Chondrocyte (in vitro differentiated cells): ENCODE data around the gene GP2. TPM values are rescaled to one million over a fixed set of nuclear protein-coding genes. Genes with fewer than 3 reads are reported as not detected.

Experiments used
- DNase-seq: peaks from one replicate; pipeline ENCODE4 v3.0.0; 2021; ENCODE audit warnings: mixed read lengths, low spot score
- H3K27ac Mint-ChIP-seq: one replicate; pipeline ENCODE4 v1.8.0; 2021; ENCODE audit warnings: mild to moderate bottlenecking, moderate library complexity, mixed read lengths; ENCODE audit not compliant: unreplicated experiment
- H3K27me3 Mint-ChIP-seq: 2 replicates; pipeline ENCODE4 v1.8.0; 2021; ENCODE audit warnings: low read depth, mixed read lengths
- H3K36me3 Mint-ChIP-seq: 2 replicates; pipeline ENCODE4 v1.8.0; 2021; ENCODE audit warnings: low read depth, mixed read lengths
- H3K4me1 Mint-ChIP-seq: 2 replicates; pipeline ENCODE4 v1.8.0; 2021; ENCODE audit warnings: low read depth, mild to moderate bottlenecking, mixed read lengths
- H3K4me3 Mint-ChIP-seq: one replicate; pipeline ENCODE4 v1.8.0; 2021; ENCODE audit warnings: mild to moderate bottlenecking, moderate library complexity, mixed read lengths; ENCODE audit not compliant: unreplicated experiment
- H3K9me3 Mint-ChIP-seq: 2 replicates; pipeline ENCODE4 v1.8.0; 2021; ENCODE audit warnings: low read depth, mixed read lengths
- total RNA-seq: library from RNA; stranded (reverse); gene quantifications from 3 replicates; pipeline ENCODE4 v1.2.1, GENCODE V29; 2021
- TF ChIP-seq, protein P1 (sequence below): fragments of 200-600 bp; sonication (generic); IDR thresholded peaks from 2 replicates; pipeline ENCODE4 v1.5.0; 2021; ENCODE audit warnings: antibody characterized with exemption, mild to moderate bottlenecking, moderate library complexity

Gene GP2
- total RNA-seq, 1 donor from 2014 or later, result not detected

DNA sequence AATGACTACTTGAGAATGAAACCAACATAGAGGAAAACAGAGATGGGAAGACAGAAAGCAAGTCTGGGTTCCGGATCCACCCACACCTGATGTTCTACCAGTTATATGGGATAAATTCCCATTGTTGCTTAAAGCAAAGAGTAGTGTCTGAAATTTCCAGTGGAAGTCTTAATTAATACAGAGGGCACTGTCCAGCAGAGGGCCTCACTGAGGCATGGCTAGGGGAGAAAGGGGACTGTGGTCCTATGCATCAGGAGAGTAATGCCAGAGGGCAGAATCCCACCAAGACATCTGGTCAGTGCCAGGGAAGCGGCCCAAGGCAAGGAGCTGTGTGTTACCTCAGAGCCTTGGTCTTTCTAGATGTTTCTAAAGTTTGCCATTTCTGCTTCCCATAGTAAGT, 32.7 kb upstream of the GP2 start:
- TF ChIP-seq, protein P1, sequence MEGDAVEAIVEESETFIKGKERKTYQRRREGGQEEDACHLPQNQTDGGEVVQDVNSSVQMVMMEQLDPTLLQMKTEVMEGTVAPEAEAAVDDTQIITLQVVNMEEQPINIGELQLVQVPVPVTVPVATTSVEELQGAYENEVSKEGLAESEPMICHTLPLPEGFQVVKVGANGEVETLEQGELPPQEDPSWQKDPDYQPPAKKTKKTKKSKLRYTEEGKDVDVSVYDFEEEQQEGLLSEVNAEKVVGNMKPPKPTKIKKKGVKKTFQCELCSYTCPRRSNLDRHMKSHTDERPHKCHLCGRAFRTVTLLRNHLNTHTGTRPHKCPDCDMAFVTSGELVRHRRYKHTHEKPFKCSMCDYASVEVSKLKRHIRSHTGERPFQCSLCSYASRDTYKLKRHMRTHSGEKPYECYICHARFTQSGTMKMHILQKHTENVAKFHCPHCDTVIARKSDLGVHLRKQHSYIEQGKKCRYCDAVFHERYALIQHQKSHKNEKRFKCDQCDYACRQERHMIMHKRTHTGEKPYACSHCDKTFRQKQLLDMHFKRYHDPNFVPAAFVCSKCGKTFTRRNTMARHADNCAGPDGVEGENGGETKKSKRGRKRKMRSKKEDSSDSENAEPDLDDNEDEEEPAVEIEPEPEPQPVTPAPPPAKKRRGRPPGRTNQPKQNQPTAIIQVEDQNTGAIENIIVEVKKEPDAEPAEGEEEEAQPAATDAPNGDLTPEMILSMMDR, result peak; percentile 53
- no peak for DNase-seq
- Mint-ChIP-seq H3K4me3 (no peak overlapping the region), H3K9me3 (peaks cover 5% of the 10 kb centered on the region), H3K27me3 (peaks cover 6% of the 10 kb centered on the region), H3K4me1 (peaks cover 5% of the 10 kb centered on the region), H3K27ac (no peak overlapping the region), H3K36me3 (no peaks in the 10 kb centered on the region)

DNA sequence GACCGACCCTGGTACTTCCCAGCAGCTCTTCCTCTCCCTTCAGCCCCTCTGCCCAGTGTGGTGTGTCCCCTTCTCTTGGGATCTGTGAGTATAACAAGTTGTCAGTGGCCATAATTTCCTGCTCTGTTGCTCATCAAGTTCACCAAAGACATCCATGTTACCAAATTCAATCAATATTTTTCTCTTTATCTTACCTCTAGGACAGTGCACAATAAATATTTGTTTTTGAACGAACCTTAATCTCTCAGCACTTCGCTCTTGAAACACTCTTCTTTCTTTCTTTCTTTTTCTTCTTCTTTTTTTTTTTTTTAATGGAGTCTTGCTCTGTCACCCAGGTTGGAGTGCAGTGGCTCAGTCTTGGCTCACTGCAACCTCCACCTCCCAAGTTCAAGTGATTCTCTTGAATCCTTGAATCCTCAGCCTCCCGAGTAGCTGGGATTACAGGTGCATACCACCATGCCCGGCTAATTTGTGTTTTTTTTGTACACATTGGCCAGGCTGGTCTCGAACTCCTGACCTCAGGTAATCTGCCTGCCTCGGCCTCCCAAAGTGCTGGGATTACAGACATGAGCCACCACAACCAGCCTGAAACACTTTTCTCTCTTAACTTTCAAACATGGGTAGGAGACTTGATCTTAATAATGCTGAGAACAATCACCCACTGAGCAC, 27.9 kb upstream of the GP2 start:
- TF ChIP-seq, protein P1, result no peak
- DNase-seq, result no peak
- no peaks in the 10 kb centered on the region for H3K36me3 Mint-ChIP-seq
- no peak overlapping the region for H3K4me3 Mint-ChIP-seq
- peaks cover 8% of the 10 kb centered on the region for H3K27me3 Mint-ChIP-seq
- H3K27ac Mint-ChIP-seq, result no peak overlapping the region
- H3K4me1 Mint-ChIP-seq, result no peaks in the 10 kb centered on the region
- H3K9me3 Mint-ChIP-seq, result peaks cover 5% of the 10 kb centered on the region

DNA sequence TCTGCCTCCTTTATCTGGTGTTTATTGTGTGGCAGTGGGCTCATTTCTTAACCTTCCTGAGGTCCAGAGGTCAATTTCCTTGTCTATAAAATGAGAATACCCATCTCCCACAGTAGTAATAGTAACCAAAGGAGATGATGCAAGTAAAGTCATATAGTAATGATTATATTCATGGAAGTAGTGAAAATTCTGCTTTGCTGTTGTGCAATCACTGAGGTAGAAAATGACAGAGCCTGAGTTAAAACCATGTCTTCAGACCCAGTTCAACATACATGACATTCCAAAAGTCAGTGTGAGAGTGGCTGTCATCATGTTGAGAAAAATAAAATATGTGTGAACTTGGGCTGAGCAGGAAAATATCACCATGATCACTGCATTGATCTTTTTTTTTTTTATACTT, 26.1 kb upstream of the GP2 start:
- DNase-seq, result no peak
- Mint-ChIP-seq H3K4me1 (no peaks in the 10 kb centered on the region), H3K9me3 (peaks cover 5% of the 10 kb centered on the region), H3K27ac (no peak overlapping the region), H3K4me3 (no peak overlapping the region), H3K36me3 (no peaks in the 10 kb centered on the region), H3K27me3 (peaks cover 2% of the 10 kb centered on the region)
- TF ChIP-seq, protein P1, result no peak

DNA sequence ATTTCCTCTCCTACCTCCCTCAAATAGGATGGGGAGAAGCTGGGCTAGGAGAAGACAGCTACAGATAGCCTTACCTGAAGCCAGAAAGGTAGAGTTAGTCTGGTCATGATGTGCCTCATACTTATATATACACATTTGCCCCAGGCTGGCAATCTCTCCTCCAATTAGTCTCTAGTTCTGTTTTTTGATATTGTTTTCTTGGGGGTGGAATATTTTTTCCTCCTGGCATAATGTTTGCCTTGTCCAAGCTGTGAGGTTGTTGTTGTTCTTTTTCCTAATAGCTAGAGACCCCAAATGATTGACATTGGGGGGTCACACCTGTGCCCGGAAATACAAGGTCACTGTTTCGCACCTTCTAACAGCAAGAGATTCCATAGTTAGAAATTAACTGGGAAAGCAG, 25.3 kb upstream of the GP2 start, which contains the start of gene UMOD:
Gene UMOD (minus strand): TSS at position 101 of the 400 bp plus-strand sequence. CDS start 1,978 bp downstream, outside the sequence.
- Mint-ChIP-seq H3K27ac (no peak within 1 kb of the TSS), H3K27me3 (peaks cover 2% of the 10 kb centered on the region), H3K4me1 (no peaks in the 10 kb centered on the region), H3K36me3 (no peaks in the 10 kb centered on the region), H3K9me3 (peaks cover 5% of the 10 kb centered on the region), H3K4me3 (no peak within 1 kb of the TSS)
- TF ChIP-seq, protein P1, result no peak
- DNase-seq, result no peak

DNA sequence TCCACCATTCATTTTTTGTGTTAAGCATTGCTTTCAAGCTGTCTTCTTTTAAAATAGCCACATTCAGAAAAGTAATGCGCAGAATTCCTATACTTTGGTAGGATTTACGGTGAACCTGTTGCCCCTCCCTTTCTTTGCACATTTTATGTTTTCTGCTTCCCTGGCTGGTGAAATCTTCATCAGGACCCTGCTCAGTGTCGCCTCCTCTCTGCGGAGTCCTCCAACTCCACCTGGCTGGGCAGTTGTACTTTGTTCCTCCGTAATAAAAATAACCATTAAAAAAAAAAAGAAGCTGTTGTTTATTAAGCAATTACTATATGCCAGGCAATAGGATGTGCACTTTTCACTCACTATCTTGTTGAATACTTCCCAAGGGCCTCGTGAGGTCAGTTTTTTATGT, 22.3 kb upstream of the GP2 start:
- DNase-seq, result no peak
- peaks cover 2% of the 10 kb centered on the region for H3K27me3 Mint-ChIP-seq
- H3K36me3 Mint-ChIP-seq, result no peaks in the 10 kb centered on the region
- no peaks in the 10 kb centered on the region for H3K4me1 Mint-ChIP-seq
- no peak overlapping the region for H3K27ac Mint-ChIP-seq
- H3K9me3 Mint-ChIP-seq, result no peaks in the 10 kb centered on the region
- no peak overlapping the region for H3K4me3 Mint-ChIP-seq
- TF ChIP-seq, protein P1, result peak; percentile 17
